K562 (cell line): ENCODE measurements around the gene SLMAP. TPM values are rescaled to one million over a fixed set of nuclear protein-coding genes. Genes with fewer than 3 reads are reported as not detected.

Experiments used
- CHAMP1 ChIP-seq: fragments of 450-650 bp; IDR thresholded peaks from 2 replicates; pipeline ENCODE4 v1.6.1; 2016; ENCODE audit warnings: mild to moderate bottlenecking
- ILK ChIP-seq: fragments of 450-650 bp; IDR thresholded peaks from 2 replicates; pipeline ENCODE4 v1.6.1; 2016; ENCODE audit warnings: missing genetic modification characterization, low read depth, mild to moderate bottlenecking, missing compliant biosample characterization, moderate library complexity, borderline replicate concordance
- RFX1 ChIP-seq: fragments of 450-650 bp; IDR thresholded peaks from 2 replicates; pipeline ENCODE4 v1.6.1; 2016; ENCODE audit warnings: mild to moderate bottlenecking, moderate library complexity
- U2AF1 ChIP-seq: fragments of 200-400 bp; formaldehyde crosslinking; optimal IDR thresholded peaks from 2 replicates; pipeline ENCODE3; 2017; ENCODE audit warnings: mild to moderate bottlenecking, low read depth, low read length, moderate library complexity
- XRCC5 ChIP-seq: fragments of 200-400 bp; formaldehyde crosslinking; IDR thresholded peaks from 2 replicates; pipeline ENCODE4 v1.6.1; 2017; ENCODE audit warnings: low read depth, mild to moderate bottlenecking, low read length
- ZBTB5 ChIP-seq: fragments of 450-650 bp; IDR thresholded peaks from 2 replicates; pipeline ENCODE4 v1.6.1; 2017; ENCODE audit warnings: antibody characterized with exemption
- ZFP1 ChIP-seq: fragments of 450-650 bp; formaldehyde crosslinking; IDR thresholded peaks from 2 replicates; pipeline ENCODE4 v1.4.0; 2020; ENCODE audit warnings: mild to moderate bottlenecking, mixed read lengths
- ZNF253 ChIP-seq: fragments of 250-450 bp; sonication (Bioruptor Pico); conservative IDR thresholded peaks from 2 replicates; pipeline ENCODE4 v1.6.1; 2021; ENCODE audit warnings: mild to moderate bottlenecking
- polyA plus RNA-seq, 8 experiments: library from polyadenylated mRNA; depleted of rRNA in 4 of 8; stranded (reverse) in 5 of 8; unstranded in 3 of 8; fragments of >200 nt; fragmentation: Nextera tagmentation in 2 of 8; fragmentation: Illumina TruSeq in 1 of 8; extraction: Ambion mirVana in 2 of 8; extraction: Trizol in 1 of 8; gene quantifications; 2 replicates each; pipeline versions ENCODE4 v1.2.1 to v1.2.3, GENCODE V29; 2011 to 2014; ENCODE audit warnings: inconsistent platforms in 1 of 8, missing spikeins in 1 of 8
- total RNA-seq, 7 experiments: library from RNA; depleted of rRNA in 6 of 7; stranded (reverse); fragments of >200 nt in 6 of 7; fragmentation: Illumina TruSeq in 2 of 7; extraction: Trizol in 2 of 7; gene quantifications; 2 replicates each; pipeline versions ENCODE4 v1.2.1 to v1.2.3, GENCODE V29; 2011 to 2021; ENCODE audit warnings: low replicate concordance in 1 of 7
- TF ChIP-seq, protein P1 (sequence below): IDR thresholded peaks from 3 replicates; pipeline ENCODE4 v1.6.1; 2011; ENCODE audit warnings: borderline replicate concordance, mild to moderate bottlenecking, moderate library complexity; ENCODE audit not compliant: insufficient read length; ENCODE audit errors: extremely low read depth
- TF ChIP-seq, protein P2 (sequence below): fragments of 450-650 bp; IDR thresholded peaks from 2 replicates; pipeline ENCODE4 v1.6.1; 2017; ENCODE audit warnings: antibody characterized with exemption, mild to moderate bottlenecking
- TF ChIP-seq, protein P3 (sequence below): sonication (generic); formaldehyde crosslinking; IDR thresholded peaks from 2 replicates; pipeline ENCODE4 v1.5.0; 2020; ENCODE audit warnings: missing genetic modification reagents

SLMAP gene
- total and polyA plus RNA-seq, 9 of the 15 experiments (the other 6 are each of a cell fraction or from before 2014, with no cell fraction given) = 12.1 to 50.7 (median 28.3) TPM

GRCh38 chr3:57952208-57952631, 196.1 kb downstream of the SLMAP start (continued):
- TF ChIP-seq U2AF1 (no peak), ZNF253 (CRISPR knock-in tag) (no peak), CHAMP1 (no peak), RFX1 (no peak), ZBTB5 (no peak), XRCC5 (no peak), ILK (tag) (no peak), ZFP1 (no peak)
- TF ChIP-seq, protein P1, sequence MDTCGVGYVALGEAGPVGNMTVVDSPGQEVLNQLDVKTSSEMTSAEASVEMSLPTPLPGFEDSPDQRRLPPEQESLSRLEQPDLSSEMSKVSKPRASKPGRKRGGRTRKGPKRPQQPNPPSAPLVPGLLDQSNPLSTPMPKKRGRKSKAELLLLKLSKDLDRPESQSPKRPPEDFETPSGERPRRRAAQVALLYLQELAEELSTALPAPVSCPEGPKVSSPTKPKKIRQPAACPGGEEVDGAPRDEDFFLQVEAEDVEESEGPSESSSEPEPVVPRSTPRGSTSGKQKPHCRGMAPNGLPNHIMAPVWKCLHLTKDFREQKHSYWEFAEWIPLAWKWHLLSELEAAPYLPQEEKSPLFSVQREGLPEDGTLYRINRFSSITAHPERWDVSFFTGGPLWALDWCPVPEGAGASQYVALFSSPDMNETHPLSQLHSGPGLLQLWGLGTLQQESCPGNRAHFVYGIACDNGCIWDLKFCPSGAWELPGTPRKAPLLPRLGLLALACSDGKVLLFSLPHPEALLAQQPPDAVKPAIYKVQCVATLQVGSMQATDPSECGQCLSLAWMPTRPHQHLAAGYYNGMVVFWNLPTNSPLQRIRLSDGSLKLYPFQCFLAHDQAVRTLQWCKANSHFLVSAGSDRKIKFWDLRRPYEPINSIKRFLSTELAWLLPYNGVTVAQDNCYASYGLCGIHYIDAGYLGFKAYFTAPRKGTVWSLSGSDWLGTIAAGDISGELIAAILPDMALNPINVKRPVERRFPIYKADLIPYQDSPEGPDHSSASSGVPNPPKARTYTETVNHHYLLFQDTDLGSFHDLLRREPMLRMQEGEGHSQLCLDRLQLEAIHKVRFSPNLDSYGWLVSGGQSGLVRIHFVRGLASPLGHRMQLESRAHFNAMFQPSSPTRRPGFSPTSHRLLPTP = no peak
- TF ChIP-seq, protein P2, sequence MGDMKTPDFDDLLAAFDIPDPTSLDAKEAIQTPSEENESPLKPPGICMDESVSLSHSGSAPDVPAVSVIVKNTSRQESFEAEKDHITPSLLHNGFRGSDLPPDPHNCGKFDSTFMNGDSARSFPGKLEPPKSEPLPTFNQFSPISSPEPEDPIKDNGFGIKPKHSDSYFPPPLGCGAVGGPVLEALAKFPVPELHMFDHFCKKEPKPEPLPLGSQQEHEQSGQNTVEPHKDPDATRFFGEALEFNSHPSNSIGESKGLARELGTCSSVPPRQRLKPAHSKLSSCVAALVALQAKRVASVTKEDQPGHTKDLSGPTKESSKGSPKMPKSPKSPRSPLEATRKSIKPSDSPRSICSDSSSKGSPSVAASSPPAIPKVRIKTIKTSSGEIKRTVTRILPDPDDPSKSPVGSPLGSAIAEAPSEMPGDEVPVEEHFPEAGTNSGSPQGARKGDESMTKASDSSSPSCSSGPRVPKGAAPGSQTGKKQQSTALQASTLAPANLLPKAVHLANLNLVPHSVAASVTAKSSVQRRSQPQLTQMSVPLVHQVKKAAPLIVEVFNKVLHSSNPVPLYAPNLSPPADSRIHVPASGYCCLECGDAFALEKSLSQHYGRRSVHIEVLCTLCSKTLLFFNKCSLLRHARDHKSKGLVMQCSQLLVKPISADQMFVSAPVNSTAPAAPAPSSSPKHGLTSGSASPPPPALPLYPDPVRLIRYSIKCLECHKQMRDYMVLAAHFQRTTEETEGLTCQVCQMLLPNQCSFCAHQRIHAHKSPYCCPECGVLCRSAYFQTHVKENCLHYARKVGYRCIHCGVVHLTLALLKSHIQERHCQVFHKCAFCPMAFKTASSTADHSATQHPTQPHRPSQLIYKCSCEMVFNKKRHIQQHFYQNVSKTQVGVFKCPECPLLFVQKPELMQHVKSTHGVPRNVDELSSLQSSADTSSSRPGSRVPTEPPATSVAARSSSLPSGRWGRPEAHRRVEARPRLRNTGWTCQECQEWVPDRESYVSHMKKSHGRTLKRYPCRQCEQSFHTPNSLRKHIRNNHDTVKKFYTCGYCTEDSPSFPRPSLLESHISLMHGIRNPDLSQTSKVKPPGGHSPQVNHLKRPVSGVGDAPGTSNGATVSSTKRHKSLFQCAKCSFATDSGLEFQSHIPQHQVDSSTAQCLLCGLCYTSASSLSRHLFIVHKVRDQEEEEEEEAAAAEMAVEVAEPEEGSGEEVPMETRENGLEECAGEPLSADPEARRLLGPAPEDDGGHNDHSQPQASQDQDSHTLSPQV = no peak
- TF ChIP-seq, protein P3, sequence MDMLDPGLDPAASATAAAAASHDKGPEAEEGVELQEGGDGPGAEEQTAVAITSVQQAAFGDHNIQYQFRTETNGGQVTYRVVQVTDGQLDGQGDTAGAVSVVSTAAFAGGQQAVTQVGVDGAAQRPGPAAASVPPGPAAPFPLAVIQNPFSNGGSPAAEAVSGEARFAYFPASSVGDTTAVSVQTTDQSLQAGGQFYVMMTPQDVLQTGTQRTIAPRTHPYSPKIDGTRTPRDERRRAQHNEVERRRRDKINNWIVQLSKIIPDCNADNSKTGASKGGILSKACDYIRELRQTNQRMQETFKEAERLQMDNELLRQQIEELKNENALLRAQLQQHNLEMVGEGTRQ (CRISPR knock-in tag) = peak; percentile 85
